ENCODE results near the gene CLDND1. TPM values are rescaled to one million over a fixed set of nuclear protein-coding genes. Genes with fewer than 3 reads are reported as not detected.

Gene CLDND1
- total RNA-seq, 1 experiment from 2014 or later = 87.4 TPM

- Histone ChIP-seq H2AFZ (ENCODE audit: low read length) (no peak overlapping the region), H3K27me3 (ENCODE audit: low read length) (no peaks in the 10 kb centered on the region), H4K20me1 (ENCODE audit: insufficient read depth, low read depth, low read length) (no peaks in the 10 kb centered on the region), H3K36me3 (ENCODE audit: insufficient read depth, low read length) (no peaks in the 10 kb centered on the region), H3K9me3 (ENCODE audit: low read length) (no peaks in the 10 kb centered on the region), H3K4me1 (ENCODE audit: low read length) (no peaks in the 10 kb centered on the region; the same call in 1 of the 2 replicates), H3K4me2 (ENCODE audit: low read depth, low read length, poor library complexity, severe bottlenecking) (no peak overlapping the region), H3K9me2 (replicated peaks; ENCODE audit: insufficient read depth, low read length) (no peaks in the 10 kb centered on the region), H3K79me2 (ENCODE audit: low read length) (no peaks in the 10 kb centered on the region), H3K4me3 (ENCODE audit: low read length) (no peak overlapping the region), H3K9ac (ENCODE audit: low read length) (no peak overlapping the region), H3K27ac (ENCODE audit: low read length) (no peak overlapping the region)
- no peak for DNase-seq
Observed at GRCh38 chr3:98532275-98532637, 9.6 kb upstream of the CLDND1 start.

- no peaks in the 10 kb centered on the region for H3K36me3 ChIP-seq (ENCODE audit: insufficient read depth, low read length)
- no peak within 1 kb of the TSS for H3K4me2 ChIP-seq (ENCODE audit: low read depth, low read length, poor library complexity, severe bottlenecking)
- H3K27ac ChIP-seq (ENCODE audit: low read length) = no peak within 1 kb of the TSS
- H2AFZ ChIP-seq (ENCODE audit: low read length) = no peak within 1 kb of the TSS
- H3K4me3 ChIP-seq (ENCODE audit: low read length) = no peak within 1 kb of the TSS
- H3K4me1 ChIP-seq (ENCODE audit: low read length) = no peaks in the 10 kb centered on the region; the same call in 1 of the 2 replicates
- DNase-seq = no peak
- H3K79me2 ChIP-seq (ENCODE audit: low read length) = no peaks in the 10 kb centered on the region
- H3K9me3 ChIP-seq (ENCODE audit: low read length) = no peaks in the 10 kb centered on the region
- H3K27me3 ChIP-seq (ENCODE audit: low read length) = no peaks in the 10 kb centered on the region
- no peak within 1 kb of the TSS for H3K9ac ChIP-seq (ENCODE audit: low read length)
- H3K9me2 ChIP-seq (replicated peaks; ENCODE audit: insufficient read depth, low read length) = no peaks in the 10 kb centered on the region
- no peaks in the 10 kb centered on the region for H4K20me1 ChIP-seq (ENCODE audit: insufficient read depth, low read depth, low read length)
Observed at GRCh38 chr3:98531622-98532274, 9.0 kb upstream of the CLDND1 start, which contains the start of gene GPR15. Gene GPR15, plus strand, starts transcription at chr3:98531978. Its CDS starts 56 bp downstream, at chr3:98532034.

- Histone ChIP-seq H3K79me2 (ENCODE audit: low read length) (no peaks in the 10 kb centered on the region), H3K36me3 (ENCODE audit: insufficient read depth, low read length) (no peaks in the 10 kb centered on the region), H4K20me1 (ENCODE audit: insufficient read depth, low read depth, low read length) (no peaks in the 10 kb centered on the region), H2AFZ (ENCODE audit: low read length) (no peak overlapping the region), H3K4me3 (ENCODE audit: low read length) (no peak overlapping the region), H3K9me3 (ENCODE audit: low read length) (no peaks in the 10 kb centered on the region), H3K9ac (ENCODE audit: low read length) (no peak overlapping the region), H3K9me2 (replicated peaks; ENCODE audit: insufficient read depth, low read length) (no peaks in the 10 kb centered on the region), H3K4me1 (ENCODE audit: low read length) (no peaks in the 10 kb centered on the region; the same call in 1 of the 2 replicates), H3K4me2 (ENCODE audit: low read depth, low read length, poor library complexity, severe bottlenecking) (no peak overlapping the region), H3K27me3 (ENCODE audit: low read length) (no peaks in the 10 kb centered on the region), H3K27ac (ENCODE audit: low read length) (no peak overlapping the region)
- DNase-seq = no peak
Observed at GRCh38 chr3:98530676-98531075, 8.0 kb upstream of the CLDND1 start.

- H3K9me2 ChIP-seq (replicated peaks; ENCODE audit: insufficient read depth, low read length) = no peaks in the 10 kb centered on the region
- DNase-seq = no peak
- H3K9ac ChIP-seq (ENCODE audit: low read length) = no peak overlapping the region
- no peaks in the 10 kb centered on the region for H3K9me3 ChIP-seq (ENCODE audit: low read length)
- H3K27ac ChIP-seq (ENCODE audit: low read length) = no peak overlapping the region
- no peak overlapping the region for H3K4me2 ChIP-seq (ENCODE audit: low read depth, low read length, poor library complexity, severe bottlenecking)
- no peaks in the 10 kb centered on the region for H3K79me2 ChIP-seq (ENCODE audit: low read length)
- no peak overlapping the region for H3K4me3 ChIP-seq (ENCODE audit: low read length)
- H3K27me3 ChIP-seq (ENCODE audit: low read length) = no peaks in the 10 kb centered on the region
- no peaks in the 10 kb centered on the region for H3K36me3 ChIP-seq (ENCODE audit: insufficient read depth, low read length)
- H3K4me1 ChIP-seq (ENCODE audit: low read length) = no peaks in the 10 kb centered on the region; the same call in 1 of the 2 replicates
- H2AFZ ChIP-seq (ENCODE audit: low read length) = no peak overlapping the region
- no peaks in the 10 kb centered on the region for H4K20me1 ChIP-seq (ENCODE audit: insufficient read depth, low read depth, low read length)
Observed at GRCh38 chr3:98529856-98530459, 7.3 kb upstream of the CLDND1 start.

- H3K4me1 ChIP-seq (ENCODE audit: low read length) = no peaks in the 10 kb centered on the region; the same call in 1 of the 2 replicates
- H3K79me2 ChIP-seq (ENCODE audit: low read length) = no peaks in the 10 kb centered on the region
- H3K4me3 ChIP-seq (ENCODE audit: low read length) = no peak overlapping the region
Observed at GRCh38 chr3:98528474-98529346, 6.0 kb upstream of the CLDND1 start.

DNA sequence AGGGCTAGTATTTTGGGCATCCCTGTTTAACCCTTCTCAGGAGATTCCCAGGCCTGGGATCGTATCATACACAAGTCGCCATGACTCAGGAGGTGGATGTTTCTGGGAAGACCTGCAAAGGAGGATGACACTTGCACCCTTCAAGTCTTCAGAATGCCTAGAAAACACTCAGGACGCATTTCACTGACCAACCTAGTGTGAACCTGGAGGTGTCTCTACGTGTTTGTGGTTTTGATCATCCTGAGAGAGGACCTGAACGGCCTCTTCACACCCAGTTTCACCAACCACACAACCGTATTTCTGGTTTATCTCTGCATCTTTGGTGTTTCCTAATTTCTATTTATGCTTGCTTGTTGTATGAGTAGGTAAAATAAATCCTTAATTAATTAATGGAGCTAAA is 2.8 kb upstream of the CLDND1 start:
- no peak overlapping the region for H3K4me2 ChIP-seq (ENCODE audit: low read depth, low read length, poor library complexity, severe bottlenecking)

More at GRCh38 chr3:98528474-98529346, 6.0 kb upstream of the CLDND1 start:
- H3K4me2 ChIP-seq (ENCODE audit: low read depth, low read length, poor library complexity, severe bottlenecking) = no peak overlapping the region
- no peaks in the 10 kb centered on the region for H3K9me3 ChIP-seq (ENCODE audit: low read length)
- no peaks in the 10 kb centered on the region for H3K9me2 ChIP-seq (replicated peaks; ENCODE audit: insufficient read depth, low read length)
- DNase-seq = no peak
- no peaks in the 10 kb centered on the region for H4K20me1 ChIP-seq (ENCODE audit: insufficient read depth, low read depth, low read length)
- no peak overlapping the region for H3K9ac ChIP-seq (ENCODE audit: low read length)
- H3K27me3 ChIP-seq (ENCODE audit: low read length) = no peaks in the 10 kb centered on the region
- no peak overlapping the region for H3K27ac ChIP-seq (ENCODE audit: low read length)
- H3K36me3 ChIP-seq (ENCODE audit: insufficient read depth, low read length) = no peaks in the 10 kb centered on the region
- no peak overlapping the region for H2AFZ ChIP-seq (ENCODE audit: low read length)

DNA sequence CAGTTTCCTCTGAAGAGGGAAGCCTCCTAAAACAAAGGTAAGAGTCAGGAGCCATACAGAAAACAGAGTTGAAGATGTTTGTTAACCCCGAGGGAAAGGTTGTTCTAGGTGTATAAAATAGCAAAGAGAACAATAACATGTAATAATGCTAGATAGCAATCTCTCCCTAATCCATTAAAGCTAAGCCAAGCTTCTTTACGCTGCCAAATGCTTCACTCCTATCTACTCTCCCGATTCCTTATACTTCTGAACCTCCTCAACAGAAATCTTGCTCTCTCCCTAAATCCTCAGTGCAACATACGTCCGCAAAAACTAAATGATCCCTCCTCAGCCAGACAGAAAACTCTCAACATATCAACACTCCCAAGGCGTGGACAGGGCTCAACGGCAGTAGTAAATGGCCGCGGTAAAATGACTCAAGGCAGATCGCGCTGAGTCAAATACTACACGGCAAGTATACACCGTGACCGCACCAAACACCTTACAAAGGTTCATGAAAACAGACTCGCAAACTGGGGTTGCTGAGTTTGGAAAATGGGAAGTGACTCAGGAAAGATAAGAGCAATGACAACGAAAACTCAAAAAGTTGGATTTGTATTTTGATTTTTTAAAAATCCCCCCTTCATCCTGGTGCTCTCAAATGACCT is 682 bp downstream of the CLDND1 start:
- DNase-seq = peak; percentile 73
- H3K9ac ChIP-seq (ENCODE audit: low read length) = peak overlapping the region; percentile 91
- H4K20me1 ChIP-seq (ENCODE audit: insufficient read depth, low read depth, low read length) = no peaks in the 10 kb centered on the region
- H3K9me3 ChIP-seq (ENCODE audit: low read length) = no peaks in the 10 kb centered on the region
- H3K9me2 ChIP-seq (replicated peaks; ENCODE audit: insufficient read depth, low read length) = no peaks in the 10 kb centered on the region
- H3K4me2 ChIP-seq (ENCODE audit: low read depth, low read length, poor library complexity, severe bottlenecking) = peak overlapping the region; percentile 82
- H3K4me3 ChIP-seq (ENCODE audit: low read length) = peak overlapping the region; percentile 88
- H3K4me1 ChIP-seq (ENCODE audit: low read length) = peaks cover 15% of the 10 kb centered on the region
- H3K27me3 ChIP-seq (ENCODE audit: low read length) = no peaks in the 10 kb centered on the region
- H2AFZ ChIP-seq (ENCODE audit: low read length) = peak overlapping the region; percentile 79; the same call in 1 of the 2 replicates
- H3K79me2 ChIP-seq (ENCODE audit: low read length) = peaks cover 36% of the 10 kb centered on the region
- no peak overlapping the region for H3K27ac ChIP-seq (ENCODE audit: low read length)
- peaks cover 34% of the 10 kb centered on the region; the same call in 1 of the 2 replicates for H3K36me3 ChIP-seq (ENCODE audit: insufficient read depth, low read length)

More for the DNA sequence above, 2.8 kb upstream of the CLDND1 start:
- peaks cover 15% of the 10 kb centered on the region for H3K4me1 ChIP-seq (ENCODE audit: low read length)
- H3K36me3 ChIP-seq (ENCODE audit: insufficient read depth, low read length) = peaks cover 8% of the 10 kb centered on the region; the same call in 1 of the 2 replicates
- no peaks in the 10 kb centered on the region for H3K9me3 ChIP-seq (ENCODE audit: low read length)
- H2AFZ ChIP-seq (ENCODE audit: low read length) = no peak overlapping the region
- no peak overlapping the region for H3K27ac ChIP-seq (ENCODE audit: low read length)
- H3K27me3 ChIP-seq (ENCODE audit: low read length) = no peaks in the 10 kb centered on the region
- peaks cover 20% of the 10 kb centered on the region for H3K79me2 ChIP-seq (ENCODE audit: low read length)
- H3K9me2 ChIP-seq (replicated peaks; ENCODE audit: insufficient read depth, low read length) = no peaks in the 10 kb centered on the region
- no peaks in the 10 kb centered on the region for H4K20me1 ChIP-seq (ENCODE audit: insufficient read depth, low read depth, low read length)
- no peak overlapping the region for H3K9ac ChIP-seq (ENCODE audit: low read length)
- DNase-seq = no peak
- no peak overlapping the region for H3K4me3 ChIP-seq (ENCODE audit: low read length)
